H54 (cell line): ENCODE data around the gene MBP.

ENCODE experiments used
- DNase-seq: peaks from one replicate; pipeline ENCODE4 v3.0.0; 2011; ENCODE audit warnings: low spot score, mixed read lengths; ENCODE audit not compliant: insufficient read length
- FAIRE-seq: peaks from 3 replicates; lab custom pipeline; 2011; peaks lifted over from hg19 to GRCh38; lab: Jason Lieb, UNC
- POLR2A ChIP-seq: IDR thresholded peaks from 2 replicates; pipeline ENCODE4 v1.6.1; 2011; ENCODE audit warnings: low read depth, mild to moderate bottlenecking, low read length

The MBP gene

DNA sequence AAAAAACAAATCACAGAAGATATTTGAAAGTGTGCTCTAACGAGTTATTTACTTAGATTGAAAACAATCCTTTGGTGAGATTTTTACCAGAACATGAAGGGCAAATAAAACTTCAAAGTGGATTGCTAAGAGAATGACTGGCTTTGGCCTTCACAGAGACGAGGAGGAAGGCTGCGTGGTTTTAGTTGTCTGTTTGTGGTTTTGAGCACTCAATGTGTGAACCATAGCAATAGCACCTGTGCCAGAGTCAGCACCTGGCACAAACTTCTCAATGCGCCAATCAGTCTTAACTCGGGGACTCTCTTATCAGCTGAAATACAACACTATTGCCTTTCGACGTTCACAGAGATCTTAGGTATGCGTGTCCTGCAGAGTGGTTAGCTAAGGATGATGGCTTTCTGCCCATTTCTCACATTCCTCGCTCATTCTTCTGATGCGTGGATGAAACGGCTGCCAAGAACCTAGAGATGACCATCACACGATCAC, 70.0 kb downstream of the MBP start:
- FAIRE-seq = no peak
- DNase-seq = no peak
- TF ChIP-seq POLR2A = no peak

GRCh38 chr18:77061946-77062517, 70.6 kb downstream of the MBP start:
- no peak for DNase-seq
- FAIRE-seq = no peak
- no peak for TF ChIP-seq POLR2A

DNA sequence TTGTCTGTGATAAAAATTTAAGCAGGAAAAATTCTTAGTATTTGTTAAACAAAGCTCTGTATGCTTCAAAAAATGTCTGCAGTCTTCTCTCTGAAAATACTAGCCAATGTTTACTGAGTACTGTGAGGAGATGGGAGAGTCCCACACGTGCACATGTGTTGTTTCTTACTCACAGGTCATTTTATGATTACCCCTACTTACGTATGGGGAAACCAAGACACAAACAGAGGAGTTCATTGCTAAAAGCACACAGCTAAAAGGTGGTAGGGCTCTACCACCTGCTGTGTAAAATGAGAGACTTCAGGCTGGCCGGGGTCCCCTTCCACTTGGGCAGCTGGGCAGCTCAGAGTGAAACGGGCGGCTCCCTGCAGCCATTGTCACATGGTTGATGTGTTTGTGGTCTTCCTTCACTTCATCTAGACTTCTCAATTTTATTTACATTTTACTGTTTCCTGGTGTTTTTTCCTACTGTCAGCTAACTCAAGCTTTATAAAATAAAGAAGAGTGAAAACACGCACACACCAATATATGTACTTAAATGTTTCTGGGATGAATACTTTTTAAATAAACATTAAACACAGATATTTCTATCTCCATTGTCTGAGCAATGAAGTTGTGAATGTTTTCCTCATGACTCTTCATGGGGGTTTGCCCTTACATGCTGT, 71.2 kb downstream of the MBP start:
- FAIRE-seq (no peak), DNase-seq (no peak)
- TF ChIP-seq POLR2A = no peak

- no peak for FAIRE-seq
Observed at GRCh38 chr18:77060151-77060550, 72.4 kb downstream of the MBP start.

DNA sequence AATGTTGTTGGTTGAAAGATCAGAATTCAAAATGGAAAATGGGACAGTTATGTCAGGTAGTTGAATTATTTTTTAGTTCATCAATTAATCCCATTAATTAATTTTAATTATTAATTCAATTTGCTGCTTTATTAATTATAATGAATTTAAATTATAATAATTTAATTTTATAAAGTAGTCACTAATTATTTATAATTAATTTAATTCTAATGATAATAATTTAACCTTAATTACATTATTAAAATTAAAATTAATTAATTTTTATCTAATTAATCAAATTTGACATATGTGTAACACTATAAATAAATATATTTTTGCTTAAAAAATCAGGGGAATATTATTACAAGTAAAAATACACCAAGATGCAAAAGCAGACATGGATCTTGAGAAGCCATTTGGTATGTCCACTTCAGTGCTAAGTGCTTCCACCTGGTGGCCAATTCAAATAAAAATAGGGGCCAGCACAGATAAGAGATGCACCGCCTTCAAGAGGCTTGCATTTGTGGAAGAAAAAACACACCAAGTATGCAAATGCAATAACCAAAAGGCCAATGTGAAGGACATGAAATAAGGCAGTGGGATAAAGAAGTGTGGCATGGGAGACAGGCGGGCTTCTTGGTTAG, 73.2 kb downstream of the MBP start:
- DNase-seq (no peak), FAIRE-seq (no peak)

More at GRCh38 chr18:77060151-77060550, 72.4 kb downstream of the MBP start:
- TF ChIP-seq POLR2A = no peak
- DNase-seq = no peak

GRCh38 chr18:77058290-77058835, 74.2 kb downstream of the MBP start:
- FAIRE-seq (no peak), DNase-seq (no peak)
- no peak for TF ChIP-seq POLR2A

More for the DNA sequence above, 73.2 kb downstream of the MBP start:
- no peak for TF ChIP-seq POLR2A

DNA sequence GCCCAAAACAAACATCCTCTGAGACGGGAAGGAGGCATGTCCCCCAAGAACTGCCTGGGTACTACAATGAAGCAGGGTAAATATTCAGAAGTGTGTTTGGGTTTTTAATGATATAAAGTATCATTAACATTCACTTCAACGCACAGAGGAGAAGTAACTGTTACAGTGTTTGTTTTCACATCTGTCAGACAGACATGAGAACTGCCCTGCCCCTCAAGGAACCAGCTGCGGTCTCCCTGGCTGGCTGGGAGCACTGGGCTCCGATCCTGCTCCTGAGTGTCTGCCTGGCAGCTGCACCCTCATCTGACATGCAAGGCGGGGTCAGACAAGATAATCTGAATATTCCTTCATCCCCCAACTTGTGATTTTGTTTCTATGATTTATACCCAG, 75.6 kb downstream of the MBP start:
- FAIRE-seq = no peak
- TF ChIP-seq POLR2A = no peak
- no peak for DNase-seq

GRCh38 chr18:77056344-77057005, 76.1 kb downstream of the MBP start:
- TF ChIP-seq POLR2A = no peak
- no peak for DNase-seq
- no peak for FAIRE-seq

GRCh38 chr18:77055429-77056300, 76.9 kb downstream of the MBP start:
- FAIRE-seq (no peak), DNase-seq (no peak)
- no peak for TF ChIP-seq POLR2A

DNA sequence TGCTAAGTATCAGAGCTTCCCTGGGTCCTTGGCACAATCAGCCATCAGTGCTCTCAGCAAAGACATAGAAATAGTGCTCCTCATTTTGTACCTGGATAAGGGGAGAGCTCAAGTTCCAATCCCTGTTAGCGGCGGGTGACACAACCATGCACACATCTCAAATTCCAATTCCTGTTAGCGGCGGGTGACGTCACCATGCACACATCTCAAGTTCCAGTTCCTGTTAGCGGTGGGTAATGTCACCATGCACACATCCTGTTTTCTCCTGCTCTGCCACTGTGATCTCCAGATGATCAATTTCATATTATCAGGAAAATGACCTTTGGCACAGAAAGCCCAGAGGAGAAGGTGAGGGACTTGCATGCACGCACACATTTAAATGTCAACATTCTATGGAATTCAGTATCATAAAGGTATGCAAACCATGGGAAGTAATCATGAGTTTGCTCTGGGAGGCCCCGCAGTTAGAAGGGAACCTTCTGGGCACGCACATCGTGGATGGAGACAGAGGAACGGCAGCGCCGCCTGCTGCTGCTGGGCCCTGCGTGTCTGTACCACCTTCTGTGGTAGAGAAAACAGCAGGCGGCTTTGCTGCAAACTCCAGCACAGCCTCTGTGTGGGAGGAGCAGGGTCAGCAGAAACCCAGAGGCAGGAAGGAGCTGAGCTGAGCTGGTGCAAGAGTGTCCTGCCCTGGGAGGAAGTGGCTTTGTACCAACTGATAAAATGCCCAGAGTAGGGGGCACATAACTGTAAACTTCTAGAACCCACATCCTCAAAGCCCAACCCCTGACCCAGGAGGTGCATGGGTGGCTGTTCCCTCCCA, 77.8 kb downstream of the MBP start:
- DNase-seq (peak; percentile 35), FAIRE-seq (no peak)
- TF ChIP-seq POLR2A = no peak; the same call in 1 of the 2 replicates

- no peak for DNase-seq
- no peak for FAIRE-seq
- no peak for TF ChIP-seq POLR2A
Observed at GRCh38 chr18:77054288-77054605, 78.3 kb downstream of the MBP start.

DNA sequence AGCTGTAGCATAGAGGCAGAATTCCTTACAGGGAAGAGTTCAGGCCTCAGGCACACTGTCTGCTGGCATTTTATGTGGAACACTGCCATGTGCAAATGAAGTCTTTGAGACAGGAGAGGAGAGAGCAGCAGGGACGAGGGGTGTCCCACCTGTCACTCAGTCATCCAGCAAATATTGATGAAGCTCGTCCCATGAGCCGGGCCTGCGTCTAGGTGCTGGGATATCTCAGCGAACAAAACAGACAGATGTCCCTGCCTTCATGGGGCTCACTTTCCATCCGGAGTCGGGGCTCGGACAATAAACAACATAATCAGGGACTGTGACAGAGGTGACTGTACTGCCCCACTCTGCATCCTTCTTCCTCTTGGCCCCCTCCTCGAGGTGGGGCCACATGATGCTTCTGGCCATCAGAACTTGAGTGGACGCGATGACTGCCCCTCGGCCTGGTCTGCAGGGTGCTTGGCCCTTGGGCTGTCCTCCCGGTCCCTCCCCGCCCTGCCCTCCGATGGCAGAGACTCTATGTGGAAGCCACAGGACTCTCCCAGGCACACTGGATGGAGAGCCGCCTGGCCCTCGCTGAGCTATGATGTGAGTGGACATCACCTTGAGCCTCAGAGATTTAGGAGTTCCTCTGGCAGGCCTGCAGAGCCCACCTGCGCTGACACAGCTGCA, 78.8 kb downstream of the MBP start:
- DNase-seq (no peak), FAIRE-seq (no peak)
- no peak for TF ChIP-seq POLR2A

DNA sequence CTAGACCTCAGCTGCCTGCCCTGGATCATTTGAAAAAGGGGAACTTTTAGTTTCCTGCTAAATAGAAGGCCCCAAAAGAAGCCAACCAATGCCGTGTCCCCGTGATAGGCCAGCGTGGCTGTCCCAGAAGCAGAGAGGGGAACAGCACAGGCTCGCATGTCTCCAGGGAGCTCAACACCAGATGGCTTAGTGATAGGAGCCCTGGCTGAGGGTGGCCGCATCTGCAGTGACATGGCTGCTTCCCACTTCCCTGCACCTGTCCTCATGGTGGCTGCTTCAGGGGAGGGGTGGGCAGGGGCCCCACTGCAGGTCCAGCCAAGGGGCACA, 79.6 kb downstream of the MBP start:
- FAIRE-seq = no peak
- no peak for TF ChIP-seq POLR2A
- no peak for DNase-seq
